Measurements from ENCODE around the gene LUC7L2.
A peak's percentile ranks its signal among the peaks of the same experiment; 100 is the strongest.
"Not testable (repeated sequence)": the region's sequence is repeated elsewhere in the genome, so short reads cannot be mapped to it uniquely, and the experiment has no call there.

LUC7L2 gene

GRCh38 chr7:139357729-139358506 is 1.8 kb upstream of the LUC7L2 start:
- DNase-seq (ENCODE audit: low spot score), result not testable (repeated sequence)

DNA sequence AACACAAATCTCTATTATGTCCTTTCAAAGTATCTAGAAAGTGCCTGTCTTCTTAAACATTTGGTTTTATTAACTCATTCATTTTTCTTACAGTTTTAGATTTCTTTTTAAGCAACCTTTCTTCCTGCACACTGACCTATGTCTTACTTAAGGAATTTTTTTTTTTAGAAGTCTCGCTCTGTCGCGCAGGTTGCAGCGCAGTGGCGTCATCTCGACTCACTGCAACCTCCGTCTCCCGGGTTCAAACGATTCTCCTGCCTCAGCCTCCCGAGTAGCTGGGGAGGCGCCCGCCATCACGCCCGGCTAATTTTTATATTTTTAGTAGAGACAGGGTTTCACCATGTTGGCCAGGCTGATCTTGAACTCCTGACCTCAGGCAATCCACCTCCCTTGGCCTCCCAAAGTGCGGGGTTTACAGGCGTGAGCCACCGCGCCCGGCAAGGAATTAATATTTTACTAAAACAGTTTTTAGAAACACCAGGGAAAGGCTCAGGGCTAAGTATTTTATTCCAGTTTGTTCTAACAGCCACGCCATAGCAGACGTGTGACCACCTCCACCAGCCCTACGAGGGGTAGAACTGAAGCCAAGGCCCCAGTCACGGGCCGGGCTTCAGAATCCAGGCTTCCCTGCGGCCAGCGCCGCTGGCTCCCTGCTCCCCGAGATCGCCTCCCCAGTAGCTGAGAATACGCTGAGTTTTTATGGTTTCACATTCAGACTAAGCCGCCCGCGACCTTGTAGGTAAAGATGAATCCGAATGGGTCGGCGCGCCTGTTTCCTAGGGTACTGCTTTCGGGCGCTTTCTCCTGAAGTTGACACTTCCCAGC is 941 bp upstream of the LUC7L2 start:
- peak; percentile 82 for DNase-seq (ENCODE audit: low spot score)

- DNase-seq (ENCODE audit: low spot score), result peak; percentile 99
These were observed 685 bp downstream of the LUC7L2 start for GRCh38 chr7:139360210-139360947.

GRCh38 chr7:139360948-139361307 is 1.2 kb downstream of the LUC7L2 start:
- DNase-seq (ENCODE audit: low spot score), result no peak

DNA sequence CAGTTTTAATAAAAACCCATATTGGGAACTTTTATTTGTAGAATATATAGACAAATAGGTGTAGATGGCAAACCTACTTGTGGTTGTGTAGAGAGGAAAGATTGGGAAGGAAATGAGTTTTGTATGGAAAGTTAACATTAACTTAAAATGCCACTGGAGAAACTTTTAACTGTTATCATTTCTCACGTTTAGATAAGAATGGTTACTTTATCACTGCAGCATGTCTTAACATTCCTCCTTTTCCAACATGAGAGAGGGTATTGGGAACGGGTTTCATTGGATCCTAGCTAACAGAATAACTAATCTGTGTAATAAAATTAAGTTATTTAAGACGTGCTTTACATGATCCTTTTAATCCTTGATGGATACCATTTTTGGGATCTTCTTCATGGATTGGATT is 1.8 kb downstream of the LUC7L2 start:
- DNase-seq (ENCODE audit: low spot score), result no peak

- no peak for DNase-seq (ENCODE audit: low spot score)
These were observed 2.6 kb downstream of the LUC7L2 start for GRCh38 chr7:139362302-139362701.

DNA sequence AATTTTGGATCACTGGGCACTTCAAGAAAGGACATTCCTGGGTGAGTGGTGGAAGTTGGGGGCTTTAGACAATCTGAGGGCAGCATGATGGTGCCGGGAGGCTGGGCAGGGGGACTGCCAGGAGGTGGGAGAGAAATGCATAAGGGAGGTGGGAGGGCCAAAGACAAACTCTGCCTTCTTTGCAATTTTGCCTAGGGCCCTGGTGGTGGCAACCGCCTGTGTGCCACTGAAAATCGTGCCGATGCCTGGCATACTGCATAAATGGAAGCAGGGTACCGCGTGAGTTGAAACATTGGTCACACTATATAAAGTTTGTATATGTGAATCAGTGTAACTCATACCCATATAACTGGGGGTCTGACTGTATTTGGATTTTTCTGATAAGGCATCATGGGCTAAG is 3.3 kb downstream of the LUC7L2 start:
- no peak for DNase-seq (ENCODE audit: low spot score)

- no peak for DNase-seq (ENCODE audit: low spot score)
These were observed 5.6 kb downstream of the LUC7L2 start for GRCh38 chr7:139365336-139365735.

- no peak for DNase-seq (ENCODE audit: low spot score)
These were observed 6.7 kb downstream of the LUC7L2 start for GRCh38 chr7:139366400-139366799.

GRCh38 chr7:139367438-139368155 is 7.9 kb downstream of the LUC7L2 start:
- DNase-seq (ENCODE audit: low spot score), result no peak

GRCh38 chr7:139370301-139370942 is 10.7 kb downstream of the LUC7L2 start:
- no peak for DNase-seq (ENCODE audit: low spot score)

GRCh38 chr7:139370943-139371313 is 11.2 kb downstream of the LUC7L2 start:
- no peak for DNase-seq (ENCODE audit: low spot score)

DNA sequence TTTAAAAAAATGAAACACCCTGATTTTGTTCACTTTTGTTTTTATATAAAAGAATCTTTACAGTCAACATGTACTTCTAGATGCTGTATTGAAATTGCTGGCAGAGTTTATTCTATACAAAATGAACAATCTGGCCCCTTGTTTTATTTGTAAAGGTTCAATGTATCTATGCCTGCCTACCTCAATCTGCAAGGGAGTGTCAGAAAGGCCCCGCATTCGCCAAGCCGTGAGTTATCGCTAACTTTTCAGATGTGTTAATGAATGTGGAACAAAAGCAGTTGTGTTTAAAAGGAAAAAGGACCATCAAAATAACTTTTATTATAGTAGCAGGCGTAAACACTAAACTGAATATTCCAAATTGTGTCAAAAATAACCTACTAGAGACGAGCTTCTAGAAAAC is 14.6 kb downstream of the LUC7L2 start:
- no peak for DNase-seq (ENCODE audit: low spot score)

GRCh38 chr7:139382439-139382838 is 22.7 kb downstream of the LUC7L2 start:
- DNase-seq (ENCODE audit: low spot score), result no peak

- no peak for DNase-seq (ENCODE audit: low spot score)
These were observed 24.9 kb downstream of the LUC7L2 start for GRCh38 chr7:139384611-139385010.

GRCh38 chr7:139387594-139387993 is 27.9 kb downstream of the LUC7L2 start:
- no peak for DNase-seq (ENCODE audit: low spot score)

DNA sequence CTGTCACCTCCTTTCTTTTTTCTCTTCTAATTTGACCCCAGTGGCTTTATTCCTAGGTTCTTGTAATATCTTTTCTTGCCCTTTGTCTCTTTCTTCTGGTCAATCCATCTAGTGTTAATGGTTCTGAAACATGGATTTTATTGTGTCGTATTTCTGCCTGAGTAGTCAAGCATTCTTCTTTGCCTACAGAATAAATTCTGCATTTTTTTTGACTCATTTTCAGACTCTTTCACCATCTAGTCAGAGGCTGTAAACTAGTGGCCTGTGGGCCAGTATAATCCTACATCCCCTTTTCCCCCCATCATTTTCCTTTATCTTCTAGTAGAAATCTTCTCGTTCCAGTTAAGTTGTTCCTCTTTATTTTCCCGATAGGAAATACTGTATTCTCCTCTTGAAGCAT is 29.4 kb downstream of the LUC7L2 start:
- no peak for DNase-seq (ENCODE audit: low spot score)

- DNase-seq (ENCODE audit: low spot score), result no peak
These were observed 30.1 kb downstream of the LUC7L2 start for GRCh38 chr7:139389774-139390173.

DNA sequence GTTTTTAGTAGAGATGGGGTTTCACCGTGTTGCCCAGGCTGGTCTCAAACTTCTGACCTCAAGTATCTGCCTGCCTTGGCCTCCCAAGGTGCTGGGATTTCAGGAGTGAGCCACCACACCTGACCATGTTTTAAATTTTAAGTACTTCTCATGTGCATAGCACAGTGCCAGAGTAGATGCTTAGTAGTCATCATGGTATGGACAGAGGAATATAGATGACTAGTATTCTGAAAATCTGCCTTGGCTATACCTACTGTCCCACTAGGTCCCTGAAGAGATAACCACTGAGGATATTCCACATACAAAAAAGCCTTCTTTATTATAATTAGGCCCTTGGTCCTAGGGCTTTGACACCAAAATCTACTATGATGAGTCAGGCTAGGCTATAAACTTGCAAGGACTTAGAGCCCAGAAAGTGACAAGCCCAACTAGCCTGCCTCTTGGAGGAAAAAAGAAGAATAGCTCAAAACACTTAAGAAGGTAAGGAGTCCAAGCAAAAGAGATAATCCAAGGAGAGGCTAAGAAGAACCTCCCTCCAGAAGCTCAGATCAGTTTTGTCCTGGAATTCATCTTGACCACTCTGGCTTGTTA is 34.0 kb downstream of the LUC7L2 start:
- DNase-seq (ENCODE audit: low spot score), result no peak

DNA sequence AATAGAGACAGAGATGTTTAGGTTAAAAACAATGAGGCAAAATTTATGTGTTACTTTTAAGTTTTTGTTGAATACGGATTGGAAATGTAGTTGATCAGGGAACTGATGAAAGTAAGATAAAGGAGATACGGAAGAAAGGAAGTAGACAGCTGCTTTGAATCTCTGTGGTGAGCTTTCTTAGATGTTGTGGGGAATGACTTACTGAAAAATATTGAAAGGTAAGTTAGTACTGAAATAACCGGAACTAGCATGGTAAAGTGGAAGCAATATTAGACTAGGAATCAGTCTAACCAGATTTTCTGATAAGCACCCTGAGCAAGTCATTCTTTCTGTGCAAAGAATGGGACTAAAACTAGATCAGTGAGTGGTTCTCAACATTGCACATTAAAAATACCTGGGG is 34.8 kb downstream of the LUC7L2 start:
- no peak for DNase-seq (ENCODE audit: low spot score)

GRCh38 chr7:139396323-139396951 is 36.7 kb downstream of the LUC7L2 start:
- no peak for DNase-seq (ENCODE audit: low spot score)

Measured in LoVo (cell line).